ENCODE measurements around the gene RBMS3.

Gene RBMS3

DNA sequence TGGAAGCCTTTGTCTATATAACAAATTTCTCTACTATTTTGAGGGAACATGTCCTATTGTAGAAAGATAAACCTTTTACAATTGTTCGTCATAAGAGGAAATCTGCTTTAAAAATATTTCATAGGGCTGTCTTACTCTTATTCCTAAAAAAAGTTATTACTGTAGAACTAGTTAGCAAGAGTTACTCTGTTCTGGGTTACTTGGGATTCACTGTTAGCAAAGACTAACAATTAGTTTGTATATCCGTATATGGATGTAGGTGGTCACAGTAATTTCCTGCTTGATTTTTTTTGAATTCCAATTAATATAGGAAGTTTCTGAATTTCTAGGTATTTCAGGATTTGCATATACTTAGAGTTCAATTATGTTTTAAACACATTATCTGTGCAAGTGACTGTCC lies 413.5 kb downstream of the RBMS3 start:
- no peak for FAIRE-seq

DNA sequence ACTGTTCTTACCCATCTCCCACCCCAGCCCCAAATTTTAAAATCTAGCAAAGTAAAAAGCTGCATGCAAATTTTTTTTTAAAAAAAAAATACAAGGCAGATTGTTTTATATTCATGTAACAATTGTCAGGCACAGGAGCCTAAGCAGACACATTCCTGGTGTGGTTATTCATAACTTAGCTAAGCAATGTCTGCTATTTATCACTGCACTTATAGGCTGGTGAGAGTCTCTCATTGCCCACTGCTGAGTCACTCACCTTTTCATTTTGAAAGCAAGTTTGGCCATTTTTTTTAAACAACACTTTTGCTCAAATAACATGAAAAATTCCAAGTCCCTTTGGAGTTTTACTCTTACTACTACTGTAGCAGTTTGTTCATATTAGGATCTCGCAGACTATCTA lies 413.9 kb downstream of the RBMS3 start:
- FAIRE-seq, result no peak

DNA sequence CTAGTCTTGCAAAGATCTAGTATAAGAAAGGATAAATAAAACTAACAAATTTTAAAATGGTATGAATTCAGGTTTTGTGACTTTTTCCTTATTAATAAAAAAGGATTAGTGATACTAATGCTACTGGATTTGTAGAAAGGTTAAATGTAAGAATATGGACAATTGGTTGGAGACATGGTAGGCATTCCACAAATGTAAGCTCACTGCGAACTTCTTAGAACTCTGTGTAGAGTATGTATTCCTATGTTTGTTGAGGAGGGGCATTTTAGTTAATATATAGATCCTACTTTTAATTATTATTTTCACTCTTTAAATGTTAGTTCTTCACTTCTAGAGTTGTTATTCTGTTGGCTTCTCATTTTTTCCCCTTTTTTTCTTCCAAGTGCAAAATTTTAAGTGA lies 414.3 kb downstream of the RBMS3 start:
- no peak for FAIRE-seq

DNA sequence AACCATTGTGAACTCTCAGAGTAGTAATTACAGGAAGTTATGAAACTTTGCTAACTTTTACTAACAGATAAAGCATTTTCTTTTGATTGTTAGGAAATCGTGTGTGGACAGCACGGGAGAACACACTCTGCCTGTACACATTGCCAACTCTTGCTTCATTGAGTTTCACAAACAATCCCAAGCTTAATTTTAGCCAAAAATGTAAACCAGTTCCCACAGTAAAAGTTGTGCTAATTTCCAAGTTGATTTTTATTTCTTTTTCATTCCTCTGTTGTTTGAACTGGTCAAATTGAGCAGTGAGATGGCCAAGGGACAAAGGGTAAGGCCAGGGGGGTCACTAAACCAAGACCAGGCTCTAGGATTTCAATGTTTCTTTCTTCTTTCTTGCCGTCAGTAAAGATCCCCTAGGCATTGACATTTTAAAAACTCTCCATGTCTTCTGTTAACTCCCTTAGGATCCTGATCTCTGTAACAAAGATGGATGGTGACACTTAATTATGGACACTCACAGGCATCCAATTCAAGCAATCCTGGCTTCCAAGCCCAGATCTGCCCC lies 414.9 kb downstream of the RBMS3 start:
- no peak for FAIRE-seq

GRCh38 chr3:29696311-29696710 lies 415.4 kb downstream of the RBMS3 start:
- no peak for FAIRE-seq

GRCh38 chr3:29697989-29698388 lies 417.1 kb downstream of the RBMS3 start:
- no peak for FAIRE-seq

GRCh38 chr3:29700256-29700655 lies 419.4 kb downstream of the RBMS3 start:
- no peak for FAIRE-seq

GRCh38 chr3:29701326-29701983 lies 420.6 kb downstream of the RBMS3 start:
- no peak for FAIRE-seq

- no peak for FAIRE-seq
Measured at GRCh38 chr3:29705906-29706844, 425.3 kb downstream of the RBMS3 start.

GRCh38 chr3:29708884-29709283 lies 428.0 kb downstream of the RBMS3 start:
- no peak for FAIRE-seq

- FAIRE-seq, result no peak
Measured at GRCh38 chr3:29711255-29711771, 430.4 kb downstream of the RBMS3 start.

GRCh38 chr3:29716213-29716612 lies 435.3 kb downstream of the RBMS3 start:
- no peak for FAIRE-seq

DNA sequence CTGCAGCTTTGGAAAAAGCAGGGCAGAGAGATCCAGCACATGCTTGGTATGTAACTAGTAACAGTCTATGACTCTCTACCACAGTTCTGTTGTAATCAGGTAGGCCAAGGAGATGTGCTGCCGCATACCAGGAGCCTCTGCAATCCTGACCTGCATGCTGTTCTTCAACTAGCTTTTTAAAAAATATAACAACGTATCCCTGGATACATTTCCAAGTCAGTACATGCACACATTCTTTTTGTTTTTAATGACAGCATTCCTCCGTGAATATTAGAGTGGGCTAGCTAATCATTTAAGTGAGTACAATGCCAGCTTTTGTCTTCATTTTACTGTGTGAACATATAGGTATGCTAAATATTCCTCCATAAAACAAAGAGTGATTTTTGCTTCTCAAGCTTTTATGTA lies 437.8 kb downstream of the RBMS3 start:
- no peak for FAIRE-seq

- FAIRE-seq, result no peak
Measured at GRCh38 chr3:29720665-29721064, 439.8 kb downstream of the RBMS3 start.

DNA sequence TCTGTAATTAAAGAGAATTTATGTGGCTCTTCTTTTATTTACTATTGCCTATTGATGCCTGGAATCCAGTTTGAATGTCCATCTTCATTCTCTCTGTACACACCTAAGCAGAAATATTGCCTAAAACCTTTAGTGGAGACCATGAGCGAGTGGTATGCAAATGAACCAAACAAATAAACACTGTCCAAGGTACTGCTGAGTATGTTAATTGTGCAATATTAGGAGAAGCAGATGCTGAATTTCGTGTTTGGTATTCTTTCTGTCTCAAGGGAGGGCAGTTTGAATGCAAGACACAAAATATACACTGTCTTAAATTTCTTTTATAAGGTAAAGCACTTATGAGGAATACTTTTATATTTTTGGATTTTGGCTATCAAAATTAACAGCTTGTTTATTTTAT lies 440.9 kb downstream of the RBMS3 start:
- no peak for FAIRE-seq

- FAIRE-seq, result no peak
Measured at GRCh38 chr3:29731050-29731449, 450.2 kb downstream of the RBMS3 start.

- no peak for FAIRE-seq
Measured at GRCh38 chr3:29741231-29741630, 460.4 kb downstream of the RBMS3 start.

DNA sequence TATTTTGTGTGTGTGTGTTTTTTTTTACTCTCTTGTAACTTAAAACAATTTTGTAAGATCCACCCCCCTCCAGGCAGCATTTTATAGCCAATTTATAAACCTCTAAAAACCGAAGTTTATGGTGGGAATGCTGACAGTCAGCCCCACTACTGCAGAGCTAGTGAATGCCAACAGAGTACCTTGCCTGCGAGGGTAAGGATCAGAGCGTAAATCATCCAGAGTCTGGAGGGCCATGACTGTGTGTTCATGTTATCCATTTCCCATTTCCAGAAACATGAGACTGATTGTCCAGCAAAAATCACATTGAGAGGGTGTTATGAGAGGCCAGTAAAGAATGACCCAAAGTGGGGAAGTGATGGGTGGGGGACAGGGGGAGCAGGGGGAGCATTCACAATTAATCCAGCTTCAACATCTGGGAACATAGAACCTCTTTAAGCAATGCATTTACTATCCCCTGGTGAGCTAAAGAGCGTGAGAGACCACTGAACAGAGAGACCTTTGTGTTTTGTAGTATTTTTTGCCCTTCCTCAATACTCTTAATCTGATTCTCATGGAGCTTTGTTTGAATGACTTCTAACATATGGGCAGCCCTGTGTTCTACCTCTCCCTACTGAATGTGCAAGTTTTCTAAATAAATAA lies 464.5 kb downstream of the RBMS3 start:
- FAIRE-seq, result no peak

- no peak for FAIRE-seq
Measured at GRCh38 chr3:29746163-29746760, 465.4 kb downstream of the RBMS3 start.

GRCh38 chr3:29747991-29748390 lies 467.1 kb downstream of the RBMS3 start:
- no peak for FAIRE-seq

DNA sequence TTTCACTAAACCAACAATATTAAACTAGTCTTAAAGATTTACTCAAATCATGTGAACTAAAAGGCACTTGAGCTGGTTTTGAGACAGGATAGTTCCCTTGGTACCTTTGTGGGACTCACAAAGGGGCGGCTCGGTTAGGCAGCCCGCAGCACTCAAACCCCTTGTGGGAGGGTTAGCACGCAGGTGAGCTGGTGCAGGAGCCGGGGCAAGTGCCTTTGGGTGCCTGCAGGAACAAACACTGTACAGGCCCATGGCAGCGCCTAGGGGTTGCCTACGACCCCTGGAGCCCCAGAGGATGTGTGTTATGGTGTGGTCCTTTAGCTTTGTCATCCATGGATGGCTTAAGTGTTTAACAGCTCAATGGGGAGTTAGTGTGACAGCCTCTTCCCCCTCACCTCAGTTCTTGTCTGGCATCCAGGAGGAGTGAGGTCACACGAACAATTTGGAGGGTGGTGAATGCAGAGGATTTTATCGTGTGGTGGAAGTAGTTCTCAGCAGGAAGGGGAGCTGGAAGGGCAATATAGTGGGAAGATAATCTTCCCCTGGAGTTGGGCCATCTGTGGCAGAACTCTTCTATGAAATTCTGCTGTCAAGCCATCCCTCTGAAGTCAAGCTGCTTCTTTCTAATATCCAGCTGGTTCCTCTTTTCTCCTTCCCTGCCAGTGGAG lies 470.9 kb downstream of the RBMS3 start:
- FAIRE-seq, result no peak

DNA sequence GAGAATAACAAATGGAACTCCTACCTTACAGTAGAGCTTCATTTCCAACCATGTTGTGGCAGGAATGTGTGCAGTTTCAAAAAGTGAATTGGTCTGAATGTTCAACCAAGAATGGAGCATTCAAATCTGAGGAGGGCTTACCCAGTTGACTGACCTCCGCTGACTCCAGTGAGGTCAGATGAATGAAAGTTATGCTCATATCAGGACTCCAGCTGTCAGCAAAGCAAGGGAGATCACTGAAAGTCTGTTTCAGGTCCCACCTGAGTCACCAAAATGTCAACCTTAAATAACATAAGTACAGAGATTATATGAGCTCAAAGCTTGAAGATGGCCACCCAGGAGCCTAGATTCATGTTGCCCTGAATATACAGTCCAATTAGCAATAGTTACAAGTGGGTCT lies 473.5 kb downstream of the RBMS3 start:
- no peak for FAIRE-seq
